SHP77 treated with DMSO at 0.1 percent for 48 hours (cell line): ENCODE results near the gene CEND1.

ENCODE experiments used
- DNase-seq: peaks from one replicate; lab custom pipeline; 2025; lab: John Stamatoyannopoulos, UW

CEND1 gene

DNA sequence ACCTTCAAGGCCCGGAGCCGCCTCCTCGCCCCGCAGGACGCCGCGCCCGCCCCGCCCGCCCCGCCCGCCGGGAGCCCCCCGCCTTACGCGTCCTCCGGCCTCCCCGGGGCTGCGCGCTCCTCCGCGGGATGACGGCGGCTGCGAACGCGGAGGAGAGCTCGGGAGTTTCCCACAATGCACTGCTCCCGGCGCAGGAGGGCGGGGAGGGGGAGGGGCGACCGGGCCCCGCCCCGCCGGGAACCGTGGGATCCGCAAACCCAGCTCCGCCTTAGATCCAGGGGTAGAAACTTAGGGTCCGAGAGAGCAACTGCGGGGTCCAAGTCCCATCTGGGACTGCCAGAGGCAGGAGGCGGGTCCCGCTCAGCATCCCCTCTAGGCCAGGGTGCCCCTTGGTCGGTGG lies at the start of gene CEND1:
CEND1 (minus strand) TSS at position 148 of the 400 bp plus-strand sequence. CDS start 1,514 bp downstream, outside the sequence.
- no peak for DNase-seq

DNA sequence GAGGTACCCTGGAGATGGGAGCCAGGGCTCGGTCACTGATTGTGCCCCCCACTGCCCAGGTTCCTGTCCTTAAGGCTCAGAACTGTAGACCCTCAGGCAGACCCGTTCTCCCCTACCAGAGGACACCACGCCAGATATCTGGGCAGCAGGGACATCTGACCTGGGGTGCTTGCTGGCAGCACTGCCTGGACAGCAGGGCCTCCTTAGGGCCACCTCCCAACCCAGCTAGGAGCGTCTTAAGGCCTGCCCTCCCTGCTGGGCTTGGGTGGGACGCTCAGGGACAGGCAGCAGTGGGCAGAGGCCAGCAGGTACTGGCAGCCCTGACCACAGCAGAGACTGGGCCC lies 49.4 kb upstream of the CEND1 start:
- DNase-seq: no peak

DNA sequence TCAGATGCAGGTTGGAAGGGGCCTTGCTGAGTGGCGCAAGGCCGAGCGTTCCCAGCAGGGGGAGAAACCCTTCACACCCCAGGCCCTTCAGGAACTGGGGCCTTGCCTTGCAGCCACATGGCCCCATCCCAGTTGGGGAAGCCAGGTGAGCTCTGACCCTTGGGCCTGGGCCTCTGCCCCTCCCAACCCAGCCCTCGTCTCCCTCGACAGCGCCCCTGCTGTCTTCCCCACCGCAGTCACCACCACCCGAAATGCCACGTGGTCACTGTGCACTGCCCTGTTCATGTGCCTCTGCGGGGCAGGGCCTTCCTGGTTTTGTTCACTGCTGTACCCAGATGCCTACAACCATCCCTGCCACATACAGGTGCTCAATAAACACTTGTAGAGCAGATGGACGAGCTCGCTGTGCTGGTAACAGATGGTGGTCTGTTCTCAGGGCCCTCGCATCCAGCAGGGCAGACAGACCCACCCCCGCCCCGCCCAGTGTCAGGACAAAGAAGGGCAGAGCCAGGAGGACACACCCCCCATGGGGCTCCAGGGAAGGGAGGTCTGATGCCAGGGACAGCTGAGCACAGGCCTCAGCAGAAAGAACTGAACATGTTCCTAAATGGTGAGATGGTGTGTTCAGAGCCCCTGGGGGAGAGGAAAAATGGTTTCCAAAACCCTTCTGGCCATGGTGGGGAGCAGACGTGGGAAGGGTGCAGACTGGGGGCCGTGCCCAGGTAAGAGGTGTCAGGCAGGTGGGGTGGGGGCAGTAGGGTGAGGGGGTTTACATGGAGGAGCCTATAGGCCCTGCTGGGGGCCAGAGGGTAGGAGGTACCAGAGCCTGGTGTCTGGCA lies 48.8 kb upstream of the CEND1 start:
- no peak for DNase-seq

DNA sequence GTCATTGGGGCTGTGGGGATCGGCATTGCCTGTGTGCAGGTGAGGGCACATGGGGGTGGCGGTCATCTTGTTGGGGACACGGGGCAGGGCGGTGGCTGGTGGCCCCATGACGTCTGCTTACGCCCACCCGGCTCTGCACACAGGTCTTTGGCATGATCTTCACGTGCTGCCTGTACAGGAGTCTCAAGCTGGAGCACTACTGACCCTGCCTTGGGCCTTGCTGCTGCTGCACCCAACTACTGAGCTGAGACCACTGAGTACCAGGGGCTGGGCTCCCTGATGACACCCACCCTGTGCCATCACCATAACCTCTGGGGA lies 48.1 kb upstream of the CEND1 start:
- DNase-seq: no peak

DNA sequence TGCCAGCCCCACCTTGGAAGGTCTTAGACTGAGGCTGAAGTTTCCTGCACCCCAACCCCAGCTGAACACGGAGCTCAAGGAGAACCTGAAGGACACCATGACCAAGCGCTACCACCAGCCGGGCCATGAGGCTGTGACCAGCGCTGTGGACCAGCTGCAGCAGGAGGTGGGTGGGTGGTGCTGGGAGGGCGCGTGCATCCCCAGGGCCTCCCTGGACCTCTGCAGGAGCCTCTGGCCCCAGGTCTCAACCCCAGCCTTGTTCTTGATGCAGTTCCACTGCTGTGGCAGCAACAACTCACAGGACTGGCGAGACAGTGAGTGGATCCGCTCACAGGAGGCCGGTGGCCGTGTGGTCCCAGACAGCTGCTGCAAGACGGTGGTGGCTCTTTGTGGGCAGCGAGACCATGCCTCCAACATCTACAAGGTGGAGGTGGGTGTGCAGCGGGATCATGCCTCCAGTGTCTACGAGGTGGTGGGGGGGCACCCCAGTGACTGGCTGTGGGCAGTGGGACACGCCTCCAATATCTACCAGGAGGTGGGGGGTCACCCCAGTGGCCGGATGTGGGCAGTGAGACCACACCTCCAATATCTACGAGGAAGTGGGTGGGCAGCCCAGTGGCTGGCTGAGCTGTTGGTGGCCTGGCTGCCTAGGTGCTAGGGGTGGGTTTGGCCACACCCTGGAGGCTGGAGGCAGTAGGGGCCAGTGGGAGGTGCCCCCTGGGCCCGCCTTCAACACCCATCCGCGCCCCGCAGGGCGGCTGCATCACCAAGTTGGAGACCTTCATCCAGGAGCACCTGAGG lies 47.5 kb upstream of the CEND1 start:
- no peak for DNase-seq

DNA sequence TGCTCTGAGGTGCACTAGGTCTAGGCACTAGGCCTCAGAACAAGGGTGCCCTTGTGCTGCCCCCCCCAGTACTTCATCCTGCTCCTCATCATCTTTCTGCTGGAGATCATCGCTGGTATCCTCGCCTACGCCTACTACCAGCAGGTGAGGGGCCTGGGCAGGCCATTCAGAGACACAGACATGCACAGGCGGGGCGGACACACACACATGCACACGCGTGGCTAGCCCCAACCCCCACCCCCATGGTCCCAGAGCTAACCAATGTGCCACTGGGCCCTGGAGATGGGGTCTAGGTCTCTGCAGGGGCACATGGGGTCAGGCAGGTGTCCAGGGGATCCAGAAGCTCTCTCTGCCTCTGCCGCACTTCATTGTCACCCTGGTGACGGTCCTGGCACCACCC lies 46.8 kb upstream of the CEND1 start:
- no peak for DNase-seq

DNA sequence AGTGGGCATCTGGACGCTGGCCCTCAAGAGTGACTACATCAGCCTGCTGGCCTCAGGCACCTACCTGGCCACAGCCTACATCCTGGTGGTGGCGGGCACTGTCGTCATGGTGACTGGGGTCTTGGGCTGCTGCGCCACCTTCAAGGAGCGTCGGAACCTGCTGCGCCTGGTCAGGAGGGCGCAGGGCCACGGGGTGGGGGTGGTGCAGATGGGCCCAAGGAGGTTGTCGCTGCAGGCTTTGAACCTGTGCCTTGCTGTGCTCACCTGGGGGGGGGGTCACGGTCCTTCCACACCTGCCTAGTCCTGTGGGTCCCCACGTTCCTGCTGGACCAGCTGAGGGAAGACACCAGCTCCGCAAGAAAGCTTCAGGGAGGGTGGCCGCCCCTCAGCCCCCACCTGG lies 46.4 kb upstream of the CEND1 start:
- DNase-seq: no peak

DNA sequence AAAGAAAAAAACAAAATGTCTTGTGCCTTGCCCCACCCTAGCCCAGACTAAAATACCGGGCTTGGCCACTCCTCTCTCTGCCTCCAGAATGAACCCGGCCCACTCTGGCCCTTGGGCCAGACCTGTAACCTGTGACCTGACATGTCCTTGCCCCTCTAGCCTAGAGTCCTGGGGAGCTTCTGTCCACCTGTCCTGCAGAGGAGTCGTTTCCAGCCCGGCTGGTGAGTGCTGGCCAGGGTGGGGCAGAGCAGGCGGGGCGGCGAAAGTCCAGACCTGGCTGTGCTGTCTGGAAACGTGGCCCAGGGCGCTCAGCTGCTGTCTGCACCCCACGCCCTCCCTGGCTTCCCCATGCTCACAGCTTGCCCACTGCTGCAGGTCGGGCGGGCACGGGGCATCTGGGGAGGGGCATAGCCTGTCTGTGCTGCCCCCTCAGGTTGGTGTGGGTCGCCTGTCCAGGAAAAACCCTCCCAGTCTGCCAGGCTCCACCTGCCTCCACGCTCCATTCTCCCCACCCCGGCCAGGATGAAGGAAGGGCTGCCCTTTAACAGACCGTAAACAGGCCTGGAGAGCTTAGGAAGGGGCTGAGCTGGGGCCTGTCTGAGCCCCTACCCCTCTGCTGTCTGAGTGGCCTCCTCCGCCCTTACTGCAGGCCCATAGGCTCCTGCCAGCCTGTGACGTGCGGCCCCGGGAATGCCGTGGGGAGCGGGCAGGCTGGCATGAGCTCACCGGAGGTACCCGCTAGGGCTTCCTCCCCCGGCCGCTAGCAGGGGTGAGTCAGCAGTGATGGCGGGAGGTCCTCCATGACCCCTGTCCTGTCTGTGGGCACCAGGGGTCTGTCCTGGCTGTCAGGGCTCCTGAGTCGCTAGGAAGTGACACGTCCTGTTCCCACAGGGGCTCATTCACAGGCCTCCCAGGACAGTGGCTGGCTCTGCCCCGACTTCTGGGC lies 44.8 kb upstream of the CEND1 start:
- DNase-seq: no peak

DNA sequence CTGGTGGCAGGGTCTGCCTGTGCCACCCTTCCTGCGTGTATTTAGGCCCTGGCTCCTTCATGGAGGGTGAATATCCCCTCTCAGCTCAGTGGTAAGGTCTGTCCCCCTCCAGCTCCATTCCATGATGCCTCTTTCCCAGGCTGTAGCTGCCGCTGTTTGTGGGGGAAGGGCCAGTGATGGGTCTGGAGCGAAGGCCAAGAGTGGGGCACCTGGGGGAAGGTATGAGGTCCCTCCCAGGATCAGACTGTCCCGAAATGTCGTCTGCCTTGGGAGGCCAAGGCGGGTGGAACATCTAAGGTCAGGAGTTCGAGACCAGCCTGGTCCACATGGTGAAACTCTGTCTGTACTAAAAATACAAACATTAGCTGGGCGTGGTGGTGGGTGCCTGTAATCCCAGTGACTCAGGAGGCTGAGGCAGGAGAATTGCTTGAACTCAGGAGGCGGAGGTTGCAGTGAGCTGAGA lies 44.0 kb upstream of the CEND1 start:
- DNase-seq: no peak

DNA sequence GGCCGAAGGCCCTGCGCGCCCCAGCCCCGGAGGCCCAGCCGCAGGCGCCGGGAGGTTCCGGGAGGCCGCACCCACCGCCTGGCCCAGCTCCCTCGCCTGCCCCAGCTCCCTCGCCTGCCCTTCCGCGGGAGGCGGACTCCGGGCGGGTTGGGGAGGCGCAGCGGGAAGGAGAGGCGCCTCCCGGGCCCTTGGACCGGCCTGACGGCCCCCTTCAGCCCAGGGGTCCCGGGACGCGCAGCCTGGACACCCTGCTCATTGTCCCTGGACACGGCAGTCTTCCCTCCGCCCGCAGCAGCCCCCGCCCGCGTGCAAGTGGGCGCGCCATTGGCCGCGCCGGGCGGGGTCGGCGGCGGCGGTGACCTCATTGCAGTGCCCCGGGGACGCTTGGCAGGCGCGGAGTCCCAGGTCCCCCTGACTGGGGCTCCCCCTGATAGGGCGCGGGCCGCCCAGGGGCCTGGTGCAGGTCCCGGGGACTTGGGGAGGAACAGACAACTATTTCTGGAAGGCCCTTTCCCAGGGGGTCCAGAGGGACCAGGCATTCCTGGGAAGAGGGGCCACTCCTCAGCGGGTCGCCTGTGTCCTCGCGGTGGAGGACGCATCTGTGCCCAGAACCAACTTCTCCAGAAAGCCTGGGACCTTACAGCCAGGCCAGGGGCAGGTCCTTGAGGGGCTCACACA lies 43.4 kb upstream of the CEND1 start:
- DNase-seq: no peak

DNA sequence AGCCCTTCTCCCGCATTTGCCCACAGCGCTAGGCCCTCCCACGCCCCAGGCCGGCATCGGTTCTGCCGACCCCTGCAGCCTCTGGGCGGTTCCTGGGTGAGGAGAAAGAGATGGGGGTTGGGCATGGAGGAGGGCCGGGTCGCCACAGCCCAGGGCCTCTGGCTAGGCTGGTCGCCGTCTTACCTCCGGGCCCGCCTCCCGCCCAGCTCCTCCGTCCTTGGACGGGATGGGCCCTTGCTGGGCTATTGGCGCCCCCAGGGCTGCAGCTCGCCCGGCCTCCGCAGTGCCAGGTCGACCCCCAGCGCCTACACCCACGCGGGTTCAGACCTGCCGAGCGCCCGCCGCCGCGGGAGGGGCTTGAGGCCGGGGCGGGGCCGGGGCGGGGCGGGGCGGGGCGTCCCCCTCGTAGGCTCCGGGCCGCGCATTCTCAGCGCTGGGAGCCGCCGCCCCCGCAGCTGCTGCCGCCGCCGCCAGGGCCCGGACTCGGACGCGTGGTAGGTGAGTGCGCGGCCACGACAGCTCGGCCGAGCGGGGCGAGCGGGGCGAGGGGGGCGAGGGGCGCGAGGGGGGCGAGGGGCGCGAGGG lies 42.7 kb upstream of the CEND1 start, which contains the start of gene CD151:
CD151 (plus strand) TSS at position 424 of the 585 bp plus-strand sequence. CDS start 3,118 bp downstream, outside the sequence.
- no peak for DNase-seq

DNA sequence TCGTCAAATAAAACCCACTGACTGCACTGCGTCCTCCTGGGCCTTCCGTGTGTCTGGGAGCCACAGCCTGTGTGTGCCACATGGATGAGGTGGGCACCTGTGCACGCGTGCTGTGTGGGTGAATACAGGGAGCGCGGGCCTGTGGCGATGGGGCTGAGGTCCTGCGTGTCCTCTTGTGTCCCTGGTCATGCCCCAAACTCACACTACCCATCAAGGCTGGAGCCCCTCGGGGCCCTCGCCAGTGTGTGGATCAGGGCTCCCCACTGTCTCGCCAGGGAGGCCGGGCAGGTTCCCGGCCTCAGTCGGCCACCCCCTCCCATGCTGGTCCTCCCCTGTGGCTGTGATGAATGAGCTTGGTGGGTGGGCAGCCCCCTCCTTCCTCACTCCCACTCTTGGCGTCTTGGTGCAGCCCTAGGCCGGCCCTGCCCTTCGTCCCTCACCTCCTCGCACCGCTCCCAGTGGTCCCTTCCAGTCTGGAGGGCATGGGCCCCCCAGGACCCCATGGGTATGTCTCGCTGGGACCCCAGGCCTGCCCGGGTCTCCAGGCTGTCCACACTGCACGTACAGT lies 42.2 kb upstream of the CEND1 start:
- DNase-seq: no peak

DNA sequence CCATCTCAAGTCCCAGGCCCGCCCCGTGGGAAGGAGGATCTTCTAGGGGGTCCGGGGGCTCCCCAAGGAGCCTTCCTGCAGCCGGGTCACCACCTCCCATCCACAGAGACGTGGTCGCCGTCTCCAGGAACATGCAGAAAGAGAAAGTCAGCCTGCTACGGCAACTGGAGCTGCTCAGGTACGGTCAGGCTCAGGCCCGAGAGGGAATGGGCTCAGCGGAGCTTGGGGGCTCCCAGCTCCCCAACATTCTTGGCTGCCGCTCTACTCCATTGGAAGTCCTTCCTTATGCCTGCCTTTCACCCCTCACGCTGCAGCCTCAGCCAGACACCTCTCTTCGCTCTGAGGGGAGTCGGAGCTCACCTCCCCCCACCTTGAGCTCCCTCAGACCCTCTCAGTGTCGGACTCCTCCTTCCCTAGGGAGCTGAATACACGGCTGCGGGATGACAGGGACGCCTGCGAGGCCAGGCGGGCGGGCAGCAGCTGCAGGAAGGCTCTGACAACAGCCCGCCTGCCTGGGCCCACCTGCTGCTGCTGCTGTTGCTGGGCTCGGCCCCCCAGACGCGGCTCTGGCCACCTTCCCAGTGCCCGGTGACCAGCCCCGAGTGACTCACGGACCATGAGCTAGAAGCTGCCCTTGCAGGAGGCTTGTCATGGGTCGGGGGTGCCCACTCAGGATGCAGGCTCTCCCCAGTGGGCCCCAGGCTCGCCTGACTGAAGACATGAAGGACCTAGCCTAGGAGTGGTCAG lies 41.4 kb upstream of the CEND1 start:
- DNase-seq: no peak

DNA sequence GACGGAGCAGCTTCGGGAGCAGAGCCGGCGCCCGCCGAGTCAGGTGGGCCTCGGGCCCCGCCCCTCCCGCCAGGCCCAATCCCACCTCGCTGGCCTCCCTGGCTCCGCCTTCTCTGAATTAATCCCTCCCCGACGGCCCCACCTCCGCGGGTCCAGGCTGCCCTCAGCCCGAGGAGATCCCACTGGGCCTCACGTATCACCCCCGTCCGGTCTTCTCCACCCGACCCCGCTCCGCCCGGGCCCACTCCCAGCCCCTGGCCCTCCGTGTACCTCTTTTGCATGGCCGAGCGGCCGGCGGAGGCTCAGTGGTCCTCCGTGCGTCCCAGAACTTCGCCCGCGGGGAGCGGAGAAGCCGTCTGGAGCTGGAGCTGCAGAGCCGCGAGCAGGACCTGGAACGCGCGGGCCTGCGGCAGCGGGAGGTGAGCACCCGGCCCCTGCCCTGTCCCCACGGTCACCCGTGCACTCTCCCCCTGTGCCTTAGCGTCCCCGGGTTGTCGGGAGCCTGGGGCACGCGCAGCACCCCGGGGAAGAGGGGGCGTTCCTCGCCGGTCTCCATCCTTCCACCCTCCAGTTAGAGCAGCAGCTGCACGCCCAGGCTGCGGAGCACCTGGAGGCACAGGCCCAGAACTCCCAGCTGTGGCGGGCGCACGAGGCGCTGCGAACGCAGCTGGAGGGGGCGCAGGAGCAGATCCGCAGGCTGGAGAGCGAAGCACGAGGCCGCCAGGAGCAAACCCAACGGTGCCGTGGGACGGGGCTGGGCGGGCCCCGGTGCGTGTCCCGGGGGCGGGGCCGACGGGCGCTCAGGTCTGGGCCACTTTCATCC lies 40.6 kb upstream of the CEND1 start:
- DNase-seq: no peak

DNA sequence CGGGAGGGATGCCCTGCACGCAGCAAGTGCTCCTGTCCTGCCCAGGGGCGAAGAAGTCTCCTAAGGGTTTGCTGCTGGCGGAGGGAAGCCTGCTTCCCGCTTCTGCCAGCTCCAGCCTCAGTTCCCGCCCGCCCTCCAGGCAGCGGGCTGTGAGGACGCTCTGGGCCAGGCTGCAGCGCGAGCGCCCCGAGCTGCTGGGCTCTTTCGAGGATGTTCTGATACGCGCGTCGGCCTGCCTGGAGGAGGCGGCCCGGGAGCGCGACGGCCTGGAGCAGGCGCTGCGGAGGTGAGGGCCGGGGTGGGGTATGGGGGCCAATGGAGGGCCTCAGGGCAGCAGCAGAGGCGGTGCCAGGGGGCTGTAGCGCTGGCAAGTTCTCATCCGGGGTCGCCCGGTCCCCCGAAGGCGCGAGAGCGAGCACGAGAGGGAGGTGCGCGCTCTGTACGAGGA lies 40.0 kb upstream of the CEND1 start:
- no peak for DNase-seq

DNA sequence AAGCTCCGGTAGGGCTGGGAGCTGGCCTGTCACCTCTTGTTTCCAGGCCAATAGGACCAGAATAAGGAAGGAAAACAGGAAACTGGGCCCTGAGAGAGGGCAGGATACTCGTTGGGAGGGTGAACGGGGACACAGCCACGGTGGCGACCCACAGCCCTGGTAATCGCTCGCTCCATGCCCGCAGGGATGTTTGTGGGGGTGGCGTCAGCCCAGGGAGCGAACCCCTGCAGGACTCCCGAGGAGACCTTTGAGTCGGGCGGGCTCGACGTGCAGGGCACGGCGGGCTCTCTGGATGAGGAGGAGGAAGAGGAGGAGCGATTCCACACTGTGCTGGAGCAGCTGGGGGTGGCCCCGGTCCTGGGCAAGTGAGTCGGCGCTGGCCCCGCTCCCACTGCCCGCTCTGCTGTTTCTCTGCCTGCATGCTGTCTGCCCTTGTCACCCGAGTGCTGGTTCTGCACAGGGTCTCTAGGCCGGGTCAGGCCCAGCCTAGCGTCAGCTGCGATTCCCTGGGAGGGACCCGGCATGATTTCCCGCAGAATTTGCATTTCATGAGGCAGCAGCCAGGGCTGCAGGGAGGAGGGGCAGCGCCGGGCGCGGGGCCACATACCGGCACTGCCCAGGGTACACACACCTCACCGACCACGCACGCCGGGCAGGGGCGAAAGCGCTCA lies 39.4 kb upstream of the CEND1 start:
- no peak for DNase-seq

DNA sequence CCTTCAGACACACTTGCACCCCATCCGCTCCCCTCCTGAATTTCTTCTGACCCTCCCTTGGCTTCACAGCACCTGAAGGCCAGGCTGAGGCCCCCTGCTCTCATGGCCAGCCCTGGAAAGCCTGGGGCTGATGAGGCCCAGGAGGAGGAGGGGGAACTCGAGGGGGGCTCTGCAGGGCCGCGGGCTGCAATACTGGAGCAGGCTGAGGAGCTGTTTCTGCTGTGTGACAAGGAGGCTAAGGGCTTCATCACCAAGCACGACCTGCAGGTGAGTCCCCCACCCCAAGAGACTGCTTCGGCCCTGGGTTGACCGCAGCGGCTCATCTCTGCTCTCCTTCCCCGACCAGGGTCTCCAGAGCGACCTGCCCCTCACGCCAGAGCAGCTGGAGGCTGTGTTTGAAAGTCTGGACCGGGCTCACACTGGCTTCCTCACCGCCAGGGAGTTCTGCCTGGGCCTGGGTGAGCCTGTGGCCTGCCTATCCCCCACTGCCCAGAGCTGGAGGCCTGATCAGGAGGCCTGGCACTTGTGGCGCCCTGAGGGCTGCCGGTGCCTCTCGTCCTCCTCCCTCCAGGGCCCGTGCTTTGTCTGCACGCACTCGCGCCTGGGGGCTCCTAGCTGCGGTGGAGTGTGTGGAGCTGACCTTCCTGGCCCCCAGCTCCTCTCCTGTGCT lies 38.8 kb upstream of the CEND1 start:
- no peak for DNase-seq

DNA sequence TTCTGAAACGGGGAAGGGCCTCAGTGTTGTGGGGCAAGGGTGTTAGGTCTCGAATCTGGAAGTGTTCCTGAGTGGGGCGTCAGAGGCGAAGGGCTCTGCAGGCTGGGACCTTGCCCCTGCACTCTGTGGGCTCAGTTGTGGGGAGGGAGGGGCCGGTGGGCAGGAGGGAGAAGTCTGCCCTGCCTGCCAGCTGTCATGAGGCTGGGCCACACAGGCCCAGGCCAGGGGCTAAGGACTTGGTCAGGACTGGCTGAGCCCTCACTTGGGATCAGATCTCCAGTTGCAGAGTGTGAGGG lies 38.0 kb upstream of the CEND1 start, which contains the start of gene CRACR2B:
CRACR2B (plus strand) TSS at position 23 of the 296 bp plus-strand sequence. CDS start 689 bp downstream, outside the sequence.
- no peak for DNase-seq
